Suppressor macrophage treated with lipopolysaccharide for 1 hour (primary cell): Measurements from ENCODE around the gene MAP4K4.
A peak's percentile ranks its signal among the peaks of the same experiment; 100 is the strongest.
"Not testable (repeated sequence)": the region's sequence is repeated elsewhere in the genome, so short reads cannot be mapped to it uniquely, and the experiment has no call there.

Experiments used
- DNase-seq, 3 donors: peaks; one replicate each; pipeline ENCODE4 v3.0.0-alpha.2; 2020 to 2022

The MAP4K4 gene

DNA sequence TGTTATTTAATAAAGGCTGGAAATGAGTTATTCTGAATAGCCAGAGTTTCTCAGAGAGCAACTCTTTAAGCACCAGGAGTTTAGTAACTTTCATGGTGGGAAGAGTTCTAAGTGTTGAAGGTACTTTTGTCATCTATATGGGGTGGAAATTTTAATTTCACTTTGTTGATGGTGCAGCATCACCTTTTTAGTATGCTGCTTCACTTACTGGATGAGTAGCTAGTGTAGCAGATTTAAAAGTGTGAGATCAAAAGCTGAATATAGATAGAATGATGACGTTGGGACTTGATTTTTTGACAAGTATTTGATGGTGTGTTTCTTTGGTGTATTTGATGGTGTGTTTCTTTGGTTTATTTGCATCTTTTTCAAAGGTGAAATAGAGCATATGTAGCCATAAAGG lies 47.3 kb downstream of the MAP4K4 start:
- no peak for DNase-seq

DNA sequence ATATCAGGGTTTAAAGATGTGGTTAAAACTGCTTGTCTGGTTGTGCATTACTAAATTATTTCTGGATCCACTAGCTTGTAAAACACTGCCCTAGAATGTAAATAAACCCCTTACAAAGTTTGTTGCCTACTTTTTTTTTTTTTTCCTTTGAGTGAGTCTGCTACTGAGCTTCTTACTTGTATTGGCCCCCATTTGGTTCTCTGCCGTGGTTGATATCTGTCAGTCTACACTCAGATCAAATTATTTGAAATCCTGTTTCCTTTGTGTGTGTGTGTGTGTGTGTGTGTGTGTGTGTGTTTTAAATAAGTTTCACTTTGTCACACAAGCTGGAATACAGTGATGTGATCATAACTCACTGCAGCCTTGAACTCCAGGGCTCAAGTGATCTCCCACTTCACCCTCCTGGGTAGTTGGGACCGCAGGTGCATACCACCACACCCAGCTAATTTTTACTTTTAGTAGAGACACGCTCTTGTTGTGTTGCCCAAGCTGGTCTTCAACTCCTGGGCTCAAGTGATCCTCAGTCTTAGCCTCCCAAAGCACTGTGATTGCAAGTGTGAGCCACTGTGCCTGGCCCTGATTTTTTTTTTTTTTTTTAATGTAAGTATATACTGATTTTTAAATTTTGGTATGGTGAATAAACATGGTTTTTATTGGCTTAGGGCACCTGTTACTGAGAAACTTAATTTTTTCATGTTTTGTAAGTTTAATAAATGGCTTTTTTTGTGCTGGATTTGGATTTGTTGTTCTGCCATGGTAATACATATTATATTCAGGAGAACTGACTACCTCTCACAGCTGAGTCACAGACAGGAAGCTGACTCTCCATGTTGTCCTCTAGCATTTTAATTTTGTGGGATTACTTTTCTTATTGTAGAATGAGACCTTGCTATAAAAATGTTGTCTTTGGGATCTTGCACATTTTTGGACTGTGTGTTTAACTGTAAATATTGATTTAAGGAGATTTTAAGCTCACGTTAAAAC lies 48.5 kb downstream of the MAP4K4 start:
- DNase-seq: peak in 2 of 3 donors; percentile 56

DNA sequence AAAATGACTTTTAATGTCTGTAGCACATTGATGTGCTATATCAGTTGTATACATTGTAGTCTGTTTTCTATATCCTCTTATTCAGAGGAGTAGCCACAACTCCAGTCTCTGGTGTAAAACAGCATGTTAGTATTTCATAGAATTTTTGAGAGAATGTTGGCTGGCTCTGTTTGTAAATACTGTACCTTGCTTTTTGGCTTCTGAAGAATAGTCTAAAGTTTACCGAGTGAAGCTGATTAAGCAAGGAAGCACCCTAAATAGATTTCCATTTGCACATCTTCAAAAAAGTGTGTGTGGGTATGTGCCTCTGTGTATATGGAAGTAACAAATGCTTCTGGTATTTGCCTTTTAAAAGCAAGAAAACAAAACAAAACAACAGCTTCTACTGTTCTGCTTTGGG lies 50.5 kb downstream of the MAP4K4 start:
- peak in 1 of 3 donors; percentile 39 for DNase-seq

DNA sequence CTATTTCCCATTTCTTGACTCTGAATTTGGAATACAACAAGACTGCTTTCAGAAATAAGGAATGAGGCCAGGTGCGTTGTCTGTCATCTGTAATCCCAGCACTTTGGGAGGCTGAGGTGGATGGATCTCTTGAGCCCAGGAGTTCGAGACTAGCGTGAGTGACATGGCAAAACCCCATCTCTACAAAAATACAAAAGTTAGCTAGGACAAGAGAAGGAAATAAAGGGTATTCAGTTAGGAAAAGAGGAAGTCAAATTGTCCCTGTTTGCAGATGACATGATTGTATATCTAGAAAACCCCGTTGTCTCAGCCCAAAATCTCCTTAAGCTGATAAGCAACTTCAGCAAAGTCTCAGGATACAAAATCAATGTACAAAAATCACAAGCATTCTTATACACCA lies 51.0 kb downstream of the MAP4K4 start:
- not testable (repeated sequence) for DNase-seq

DNA sequence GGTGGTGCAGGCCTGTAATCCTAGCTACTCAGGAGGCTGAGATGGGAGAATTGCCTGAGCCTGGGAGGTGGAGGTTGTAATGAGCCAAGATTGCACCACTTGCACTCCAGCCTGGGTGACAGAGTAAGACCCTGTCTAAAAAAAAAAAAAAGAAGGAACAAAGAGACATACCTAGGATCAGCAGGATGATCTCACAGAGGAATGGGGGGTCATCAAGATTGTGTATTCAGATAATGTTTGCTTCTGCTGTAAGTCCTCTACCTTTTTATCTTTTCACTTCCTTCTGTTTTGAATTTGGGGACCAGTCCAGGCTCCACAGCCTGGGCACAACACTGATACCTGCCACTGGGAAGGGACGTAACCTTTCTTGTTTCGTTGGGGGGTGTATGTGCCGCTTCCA lies 53.2 kb downstream of the MAP4K4 start:
- DNase-seq: no peak

DNA sequence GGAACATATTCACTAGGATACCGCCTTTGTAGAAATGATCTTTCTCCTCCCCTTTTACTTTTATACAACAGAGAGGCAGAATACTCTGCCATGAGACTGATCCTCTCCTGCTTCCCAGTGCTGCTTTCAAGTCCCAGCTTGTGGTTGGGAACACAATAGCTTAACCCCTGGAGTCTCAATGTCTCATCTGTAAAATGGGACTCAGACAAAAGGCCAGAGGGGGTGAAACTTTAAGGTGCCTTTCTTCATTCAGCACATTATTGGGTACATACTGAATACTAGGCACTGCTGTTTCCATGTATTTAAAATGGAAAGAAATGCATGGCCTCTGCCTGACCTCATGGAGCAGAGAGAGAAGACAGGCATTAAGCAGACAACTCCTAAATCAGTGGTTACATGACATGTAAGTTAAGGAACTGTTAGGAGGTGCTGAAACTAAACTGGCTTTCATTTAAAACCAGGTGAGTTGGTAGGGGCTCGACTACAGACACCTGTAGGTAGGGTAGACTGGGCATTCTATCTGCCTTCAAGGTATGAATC lies 53.8 kb downstream of the MAP4K4 start:
- DNase-seq: no peak

- DNase-seq: peak in 1 of 3 donors; percentile 42
Observed at GRCh38 chr2:101751875-101752619, 54.5 kb downstream of the MAP4K4 start.

DNA sequence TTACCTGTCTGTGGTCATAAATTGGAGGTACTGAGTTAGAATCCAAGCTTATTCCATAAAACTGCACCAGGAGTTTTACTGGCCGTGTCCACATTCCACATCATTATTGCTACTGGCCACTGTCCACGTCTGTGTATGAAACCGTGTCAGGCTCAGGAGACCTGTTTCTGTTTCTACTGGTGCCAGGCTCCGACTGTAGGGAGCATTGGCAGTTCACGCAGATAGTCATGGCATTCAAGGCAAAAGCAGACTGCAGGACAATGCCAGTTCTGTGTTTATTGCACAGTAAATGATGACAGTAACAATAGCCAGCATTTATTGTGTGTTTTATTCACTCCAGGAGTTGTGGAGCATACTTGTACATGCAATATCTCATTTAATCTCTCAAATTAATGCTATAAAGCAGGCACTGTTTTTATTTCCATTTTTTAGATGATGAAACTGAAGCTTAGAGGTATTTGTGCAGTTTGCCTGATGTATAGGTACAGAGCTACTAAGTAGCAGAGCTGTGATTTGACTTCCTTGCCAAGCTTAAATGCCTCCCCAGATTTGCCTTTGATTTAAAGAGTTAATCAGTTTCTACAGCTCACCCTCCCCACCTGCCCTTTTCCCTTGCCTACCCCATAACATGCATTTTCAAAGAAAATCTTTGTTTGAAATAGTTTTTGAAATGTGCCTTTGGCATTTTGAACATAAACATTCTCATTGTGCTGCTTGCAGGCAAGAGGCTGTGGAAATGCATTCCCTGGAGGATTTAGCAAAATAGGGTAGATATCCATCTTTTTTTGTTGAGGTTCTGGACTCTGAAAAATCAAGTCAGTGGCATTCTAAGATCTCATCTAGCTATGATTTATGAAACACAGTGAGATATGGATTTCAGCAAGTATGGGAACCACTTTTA lies 55.5 kb downstream of the MAP4K4 start:
- DNase-seq: no peak

DNA sequence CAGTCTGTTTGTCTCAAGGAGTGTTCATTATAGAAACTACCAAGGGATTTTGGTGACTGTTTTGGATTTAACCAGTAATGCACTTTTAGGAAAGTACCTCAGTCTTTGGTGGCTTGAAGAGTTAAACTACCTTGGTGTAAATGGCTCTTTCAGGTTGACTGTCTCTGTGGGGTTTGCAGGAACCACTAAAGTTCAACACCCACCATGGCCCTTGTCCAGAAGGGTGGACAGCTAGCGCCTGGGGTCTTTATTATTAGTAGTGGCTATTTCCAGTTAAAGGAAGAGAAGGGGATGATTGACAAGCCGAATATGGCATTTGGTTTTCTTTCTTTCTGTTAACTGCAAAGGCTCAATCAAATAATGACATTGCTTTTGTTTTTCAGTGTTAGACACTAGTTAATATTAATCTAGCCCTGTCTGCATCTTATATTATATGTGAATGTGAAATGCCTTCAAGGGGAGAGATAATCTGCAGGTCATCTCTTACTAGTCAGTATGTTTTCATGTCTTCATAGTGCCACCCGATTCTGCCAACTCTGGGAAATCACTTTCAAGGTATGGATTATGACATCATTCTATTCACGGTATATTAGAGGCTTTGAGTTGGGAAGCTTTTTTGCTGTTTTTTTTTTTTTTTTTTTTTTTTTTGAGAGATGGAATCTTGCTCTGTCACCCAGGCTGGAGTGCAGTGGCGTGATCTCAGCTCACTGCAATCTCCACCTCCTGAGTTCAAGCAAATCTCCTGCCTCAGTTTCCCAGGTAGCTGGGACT lies 56.4 kb downstream of the MAP4K4 start:
- DNase-seq: no peak

GRCh38 chr2:101754618-101755017 lies 57.1 kb downstream of the MAP4K4 start:
- peak; percentile 51 to 76 (median 72) for DNase-seq

DNA sequence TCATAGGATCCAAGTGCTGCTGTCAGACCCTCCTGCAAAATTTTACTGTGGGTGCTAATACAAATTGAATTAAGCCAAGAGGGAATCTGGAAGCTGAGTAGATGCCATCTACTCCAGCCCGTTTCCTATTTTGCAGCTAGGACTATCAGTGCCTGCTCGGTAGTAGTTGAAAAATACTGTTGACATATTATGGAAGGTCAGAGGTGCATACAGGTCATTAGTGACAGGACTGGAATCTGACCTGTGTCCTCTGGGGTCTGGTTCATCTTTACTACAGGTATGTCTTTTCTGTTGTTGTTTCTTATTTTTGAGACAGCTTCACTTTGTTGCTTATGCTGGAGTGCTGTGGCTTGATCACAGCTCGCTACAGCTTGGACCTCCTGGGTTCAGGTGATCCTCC lies 58.8 kb downstream of the MAP4K4 start:
- DNase-seq: no peak

DNA sequence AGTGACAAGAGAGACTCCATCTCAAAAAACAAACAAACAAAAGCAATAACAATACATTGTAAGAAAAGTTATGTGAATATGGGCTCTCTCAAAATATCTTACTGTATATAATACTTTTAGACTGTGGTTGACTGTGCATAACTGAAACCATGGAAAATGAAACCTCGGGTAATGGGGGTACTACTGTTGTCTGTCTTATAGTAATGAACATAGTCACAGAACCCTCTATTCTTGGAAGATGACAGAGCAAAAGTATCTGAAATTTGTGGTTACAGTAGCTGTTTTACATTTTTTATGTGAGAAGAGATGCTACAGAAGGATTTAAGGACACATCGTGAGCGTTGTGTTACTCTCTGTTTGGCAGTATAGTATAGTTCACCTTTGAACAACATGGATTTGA lies 60.5 kb downstream of the MAP4K4 start:
- peak in 1 of 3 donors; percentile 72 for DNase-seq

DNA sequence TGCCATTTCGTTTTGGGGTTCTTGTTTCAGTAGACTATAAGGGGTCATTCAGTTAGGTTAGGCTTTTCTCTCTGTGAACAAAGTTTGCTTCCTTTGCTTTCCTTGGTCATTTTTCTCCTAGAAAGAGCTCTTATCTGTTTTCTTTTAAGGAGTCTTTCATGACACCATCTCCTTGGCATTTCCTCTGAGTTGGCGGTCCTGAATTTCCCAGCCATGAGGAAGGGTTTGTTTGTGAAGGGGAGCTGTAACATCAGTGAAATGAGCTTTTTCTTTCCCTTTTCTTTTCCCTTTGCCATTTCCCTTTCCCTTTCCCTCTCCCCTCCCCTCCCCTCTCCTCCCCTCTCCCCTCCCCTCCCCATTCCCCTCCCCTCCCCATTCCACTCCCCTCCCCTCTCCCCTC lies 61.7 kb downstream of the MAP4K4 start:
- DNase-seq: peak; percentile 84 to 95 (median 85)

DNA sequence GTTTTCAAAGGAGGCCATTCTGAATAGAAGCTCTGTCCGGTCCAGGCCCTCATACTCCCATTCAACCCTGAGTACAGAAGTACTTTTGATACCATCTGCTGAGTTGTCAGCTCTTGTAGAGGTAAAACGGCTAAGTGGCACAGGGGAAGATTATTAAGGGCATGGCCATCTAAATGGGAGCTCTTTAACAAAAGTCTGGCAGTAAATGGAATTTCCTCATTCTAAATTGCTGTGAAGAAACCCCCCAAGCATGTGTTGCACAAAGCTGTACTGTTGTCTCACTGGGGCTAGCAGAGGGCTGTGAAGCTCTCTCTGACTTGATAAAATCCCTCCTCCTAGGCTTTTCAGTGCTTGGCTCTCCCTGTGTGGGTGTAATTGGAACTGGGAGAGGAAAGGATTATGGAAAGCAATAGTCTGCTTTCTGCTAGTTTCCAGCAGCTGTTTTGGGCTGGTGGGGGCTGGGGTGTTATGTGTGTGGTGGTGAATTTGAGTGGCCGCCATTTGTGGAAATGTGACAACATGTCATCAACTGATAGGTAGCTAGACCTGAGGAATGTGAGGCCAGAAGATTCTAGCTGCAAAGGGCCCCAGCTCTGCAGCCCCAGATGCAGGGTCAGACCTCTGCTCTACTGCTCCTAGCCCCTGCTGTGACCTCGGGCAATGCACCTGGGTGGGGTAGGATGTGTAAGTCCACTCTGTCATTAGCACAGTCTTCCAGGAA lies 65.1 kb downstream of the MAP4K4 start:
- DNase-seq: peak; percentile 48 to 60 (median 53)

DNA sequence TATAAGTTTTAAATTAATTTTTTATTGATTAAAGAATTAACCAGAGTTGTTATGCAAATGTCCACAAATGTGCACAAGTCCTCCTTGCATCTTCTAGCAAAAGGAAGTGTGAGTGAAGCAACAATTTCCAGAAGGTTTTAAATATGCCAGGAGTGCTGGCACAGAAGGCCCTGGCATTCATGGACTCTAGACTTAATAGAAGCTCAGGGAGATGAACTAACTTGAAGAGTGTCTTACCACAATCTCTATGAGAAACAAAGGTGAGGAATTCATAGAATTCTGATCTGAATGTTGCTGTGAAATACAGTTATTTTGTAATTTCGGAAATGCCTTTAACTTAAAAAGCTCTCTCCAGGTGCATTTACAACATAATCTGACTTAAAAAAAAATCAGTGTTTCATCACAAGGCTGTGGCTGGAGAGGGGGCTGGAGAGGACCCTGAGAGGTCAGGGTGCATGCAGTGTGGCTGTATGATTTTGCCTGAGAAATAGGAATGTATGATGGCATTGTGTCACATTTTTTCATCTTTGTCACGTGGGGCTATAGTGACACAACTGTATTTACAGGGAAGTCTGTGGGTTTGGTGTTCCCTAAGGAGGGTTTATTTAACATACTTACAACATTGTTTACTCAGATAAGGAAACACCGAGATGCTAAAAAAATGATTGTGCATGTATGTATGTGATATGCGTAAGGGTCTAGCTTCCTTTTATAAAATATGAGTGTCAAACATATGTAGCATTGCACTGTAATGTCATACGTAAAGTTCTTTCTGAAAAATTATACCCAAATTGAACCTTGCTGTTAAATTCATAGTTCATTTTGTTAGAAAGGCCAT lies 66.2 kb downstream of the MAP4K4 start:
- DNase-seq: peak; percentile 66 to 86 (median 80)

DNA sequence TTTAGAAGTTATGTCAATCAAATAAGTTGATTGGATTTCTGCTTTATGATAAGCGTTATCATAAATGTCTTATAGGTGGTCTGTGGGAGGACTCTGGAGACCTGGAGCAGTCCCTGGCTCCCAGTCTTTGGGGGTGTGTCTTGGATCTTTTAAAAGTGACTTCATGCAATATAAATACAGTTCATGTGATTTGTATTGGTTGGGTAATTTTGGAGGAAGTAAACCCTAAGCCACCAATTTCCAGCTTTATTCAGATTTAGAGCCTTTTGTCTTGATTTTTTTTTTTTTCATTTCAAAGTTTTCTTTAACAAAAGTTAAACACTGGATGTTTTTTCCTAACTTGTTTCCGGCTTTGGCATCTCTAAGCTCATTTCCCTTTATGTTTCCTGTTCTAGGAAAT lies 68.8 kb downstream of the MAP4K4 start:
- DNase-seq: peak; percentile 46 to 68 (median 63)

DNA sequence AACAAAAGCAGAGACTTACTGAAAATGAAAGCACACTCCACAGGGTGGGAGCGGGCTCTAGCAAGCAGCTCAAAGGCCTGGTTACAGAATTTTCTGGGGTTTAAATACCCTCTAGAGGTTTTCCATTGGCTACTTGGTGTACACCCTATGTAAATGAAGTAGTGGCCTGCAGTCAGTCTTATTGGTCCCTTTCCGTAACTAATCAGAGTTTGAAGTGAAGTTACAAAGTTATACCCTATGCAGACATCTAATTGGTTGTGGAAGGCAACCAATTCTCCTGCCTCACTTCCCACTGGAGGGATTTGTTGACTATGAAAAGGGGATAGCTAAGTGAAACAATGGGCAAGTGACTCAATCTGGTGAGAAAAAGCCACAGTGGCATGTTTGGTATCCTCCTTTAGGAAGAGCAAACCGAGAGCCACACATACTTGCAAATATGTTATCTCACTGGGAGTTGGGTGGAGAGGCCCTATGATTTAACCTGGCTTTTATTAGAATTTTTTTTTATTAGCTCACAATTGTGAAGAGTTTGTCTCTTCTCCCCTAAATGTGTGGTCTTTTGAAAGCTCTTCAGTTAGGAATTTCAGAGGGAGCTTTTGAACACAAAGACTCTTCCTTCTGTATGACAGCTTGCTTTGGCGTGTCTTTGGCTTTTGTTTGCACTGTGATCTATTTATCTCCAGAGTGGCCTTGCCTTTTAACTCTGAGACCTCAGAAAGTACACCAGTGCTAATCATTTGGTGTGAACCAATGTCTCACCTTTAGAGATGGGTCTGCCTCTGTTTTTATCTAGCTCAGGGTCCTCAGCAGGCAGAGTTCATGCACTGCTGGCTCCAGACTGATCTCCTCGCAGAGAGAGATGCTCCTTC lies 69.6 kb downstream of the MAP4K4 start:
- DNase-seq: no peak

GRCh38 chr2:101768556-101769220 lies 71.2 kb downstream of the MAP4K4 start:
- no peak for DNase-seq
